NB4 (cell line): ENCODE measurements around the gene ITGA6.

ENCODE experiments used
- MAX ChIP-seq: IDR thresholded peaks from 2 replicates; pipeline ENCODE4 v1.6.1; 2011; ENCODE audit warnings: low read depth, low read length
- MYC ChIP-seq: IDR thresholded peaks from 2 replicates; pipeline ENCODE4 v1.6.1; 2011; ENCODE audit warnings: low read depth, low read length
- POLR2A ChIP-seq: IDR thresholded peaks from 2 replicates; pipeline ENCODE4 v1.6.1; 2011; ENCODE audit warnings: mild to moderate bottlenecking; ENCODE audit not compliant: insufficient read length; ENCODE audit errors: extremely low read depth
- TF ChIP-seq, protein P1 (sequence below): IDR thresholded peaks from one replicate; pipeline ENCODE4 v1.5.1; 2012; ENCODE audit warnings: low read depth, low read length

GRCh38 chr2:172435606-172435911 lies 8.2 kb downstream of the ITGA6 start:
- TF ChIP-seq, protein P1, sequence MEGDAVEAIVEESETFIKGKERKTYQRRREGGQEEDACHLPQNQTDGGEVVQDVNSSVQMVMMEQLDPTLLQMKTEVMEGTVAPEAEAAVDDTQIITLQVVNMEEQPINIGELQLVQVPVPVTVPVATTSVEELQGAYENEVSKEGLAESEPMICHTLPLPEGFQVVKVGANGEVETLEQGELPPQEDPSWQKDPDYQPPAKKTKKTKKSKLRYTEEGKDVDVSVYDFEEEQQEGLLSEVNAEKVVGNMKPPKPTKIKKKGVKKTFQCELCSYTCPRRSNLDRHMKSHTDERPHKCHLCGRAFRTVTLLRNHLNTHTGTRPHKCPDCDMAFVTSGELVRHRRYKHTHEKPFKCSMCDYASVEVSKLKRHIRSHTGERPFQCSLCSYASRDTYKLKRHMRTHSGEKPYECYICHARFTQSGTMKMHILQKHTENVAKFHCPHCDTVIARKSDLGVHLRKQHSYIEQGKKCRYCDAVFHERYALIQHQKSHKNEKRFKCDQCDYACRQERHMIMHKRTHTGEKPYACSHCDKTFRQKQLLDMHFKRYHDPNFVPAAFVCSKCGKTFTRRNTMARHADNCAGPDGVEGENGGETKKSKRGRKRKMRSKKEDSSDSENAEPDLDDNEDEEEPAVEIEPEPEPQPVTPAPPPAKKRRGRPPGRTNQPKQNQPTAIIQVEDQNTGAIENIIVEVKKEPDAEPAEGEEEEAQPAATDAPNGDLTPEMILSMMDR, result no peak
- TF ChIP-seq POLR2A (no peak), MAX (no peak), MYC (no peak)
